ENCODE data around the gene STOM.

STOM gene

DNA sequence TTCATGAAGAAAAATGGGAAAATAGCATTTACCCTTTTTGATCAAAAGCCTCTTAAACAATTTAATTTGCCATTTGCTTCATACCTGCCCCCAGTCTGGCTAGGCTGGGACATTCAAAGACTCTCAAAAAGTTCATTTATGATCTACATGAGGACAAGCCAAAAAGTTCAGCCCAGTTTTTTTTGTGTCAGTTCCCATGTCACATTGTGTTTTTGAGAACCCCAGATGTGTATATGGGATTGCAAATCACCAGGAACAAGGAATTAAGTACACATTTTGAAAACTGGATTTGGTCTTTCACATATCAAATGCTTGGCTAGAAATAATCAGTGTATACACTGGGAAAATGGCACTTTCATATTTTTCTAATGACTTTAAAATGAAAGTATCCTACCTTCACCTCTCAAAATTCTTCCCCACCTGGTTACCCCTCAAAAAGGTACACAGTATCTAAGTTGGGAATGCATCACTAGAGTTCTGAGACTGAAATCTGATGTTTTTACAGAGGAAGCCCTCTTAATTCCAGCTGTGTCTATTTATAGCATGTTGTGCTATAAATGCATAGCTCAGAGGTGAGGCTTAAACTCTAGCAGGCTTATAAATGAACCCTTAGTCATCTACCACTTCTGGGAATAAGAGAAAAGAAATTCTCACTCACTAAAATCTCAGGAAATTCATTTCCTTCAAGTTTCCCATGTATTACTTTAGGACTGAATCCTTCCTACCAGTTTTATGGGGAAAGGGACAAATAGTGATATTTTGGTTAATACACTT is 9.3 kb downstream of the STOM start:
- Histone ChIP-seq H3K27ac (ENCODE audit: low read depth, low read length) (peak overlapping the region; percentile 95), H3K4me3 (ENCODE audit: low read depth, low read length) (peak overlapping the region; percentile 2; the same call in 1 of the 2 replicates), H2AFZ (ENCODE audit: low read length, unreplicated experiment) (no peak overlapping the region), H3K27me3 (ENCODE audit: insufficient read depth, low read length) (no peaks in the 10 kb centered on the region), H3K79me2 (ENCODE audit: control insufficient read depth, insufficient read depth, low read length, unreplicated experiment) (peaks cover 77% of the 10 kb centered on the region), H3K36me3 (ENCODE audit: insufficient read depth, low read length) (peaks cover 4% of the 10 kb centered on the region), H3K4me1 (ENCODE audit: control insufficient read depth, insufficient read depth, low read length, unreplicated experiment) (peaks cover 69% of the 10 kb centered on the region)

GRCh38 chr9:121359351-121360294 is 10.4 kb downstream of the STOM start:
- Histone ChIP-seq H3K4me3 (ENCODE audit: low read depth, low read length) (peak overlapping the region; percentile 70), H2AFZ (ENCODE audit: low read length, unreplicated experiment) (no peak overlapping the region), H3K79me2 (ENCODE audit: control insufficient read depth, insufficient read depth, low read length, unreplicated experiment) (peaks cover 67% of the 10 kb centered on the region), H3K4me1 (ENCODE audit: control insufficient read depth, insufficient read depth, low read length, unreplicated experiment) (peaks cover 58% of the 10 kb centered on the region), H3K27me3 (ENCODE audit: insufficient read depth, low read length) (no peaks in the 10 kb centered on the region), H3K36me3 (ENCODE audit: insufficient read depth, low read length) (peaks cover 4% of the 10 kb centered on the region; the same call in 1 of the 2 replicates), H3K27ac (ENCODE audit: low read depth, low read length) (peak overlapping the region; percentile 73)

DNA sequence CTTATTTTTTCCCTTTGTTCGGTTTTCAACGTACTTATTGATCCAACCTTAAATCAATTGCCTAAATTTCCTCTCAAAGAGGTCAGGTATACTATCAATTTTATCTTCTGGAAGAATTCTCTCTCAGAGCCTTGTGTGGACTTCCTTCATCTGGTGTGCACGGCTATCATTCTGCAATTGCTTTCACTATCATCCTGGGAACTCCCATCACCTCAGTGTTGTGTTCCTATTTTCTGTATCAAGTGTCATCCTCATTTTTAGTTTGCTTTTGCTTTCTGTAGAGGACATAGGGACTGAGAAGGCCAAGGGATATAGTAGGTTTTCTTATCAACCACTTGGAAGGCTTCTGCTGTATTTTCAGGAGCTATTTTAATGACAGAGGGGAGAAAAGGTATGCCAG is 11.3 kb downstream of the STOM start:
- no peaks in the 10 kb centered on the region for H3K27me3 ChIP-seq (ENCODE audit: insufficient read depth, low read length)
- H3K4me1 ChIP-seq (ENCODE audit: control insufficient read depth, insufficient read depth, low read length, unreplicated experiment) = peaks cover 49% of the 10 kb centered on the region
- H3K79me2 ChIP-seq (ENCODE audit: control insufficient read depth, insufficient read depth, low read length, unreplicated experiment) = peaks cover 59% of the 10 kb centered on the region
- no peak overlapping the region for H2AFZ ChIP-seq (ENCODE audit: low read length, unreplicated experiment)
- H3K4me3 ChIP-seq (ENCODE audit: low read depth, low read length) = peak overlapping the region; percentile 70
- H3K27ac ChIP-seq (ENCODE audit: low read depth, low read length) = peak overlapping the region; percentile 73
- H3K36me3 ChIP-seq (ENCODE audit: insufficient read depth, low read length) = peaks cover 10% of the 10 kb centered on the region

GRCh38 chr9:121357011-121357410 is 13.0 kb downstream of the STOM start:
- Histone ChIP-seq H3K27ac (ENCODE audit: low read depth, low read length) (no peak overlapping the region), H2AFZ (ENCODE audit: low read length, unreplicated experiment) (no peak overlapping the region), H3K4me1 (ENCODE audit: control insufficient read depth, insufficient read depth, low read length, unreplicated experiment) (peaks cover 35% of the 10 kb centered on the region), H3K27me3 (ENCODE audit: insufficient read depth, low read length) (no peaks in the 10 kb centered on the region), H3K36me3 (ENCODE audit: insufficient read depth, low read length) (peaks cover 21% of the 10 kb centered on the region), H3K79me2 (ENCODE audit: control insufficient read depth, insufficient read depth, low read length, unreplicated experiment) (peaks cover 45% of the 10 kb centered on the region), H3K4me3 (ENCODE audit: low read depth, low read length) (no peak overlapping the region)

GRCh38 chr9:121354762-121355161 is 15.3 kb downstream of the STOM start:
- Histone ChIP-seq H3K27me3 (ENCODE audit: insufficient read depth, low read length) (no peaks in the 10 kb centered on the region), H3K27ac (ENCODE audit: low read depth, low read length) (no peak overlapping the region), H2AFZ (ENCODE audit: low read length, unreplicated experiment) (no peak overlapping the region), H3K4me1 (ENCODE audit: control insufficient read depth, insufficient read depth, low read length, unreplicated experiment) (peaks cover 33% of the 10 kb centered on the region), H3K4me3 (ENCODE audit: low read depth, low read length) (no peak overlapping the region), H3K79me2 (ENCODE audit: control insufficient read depth, insufficient read depth, low read length, unreplicated experiment) (peaks cover 28% of the 10 kb centered on the region), H3K36me3 (ENCODE audit: insufficient read depth, low read length) (peaks cover 29% of the 10 kb centered on the region)

DNA sequence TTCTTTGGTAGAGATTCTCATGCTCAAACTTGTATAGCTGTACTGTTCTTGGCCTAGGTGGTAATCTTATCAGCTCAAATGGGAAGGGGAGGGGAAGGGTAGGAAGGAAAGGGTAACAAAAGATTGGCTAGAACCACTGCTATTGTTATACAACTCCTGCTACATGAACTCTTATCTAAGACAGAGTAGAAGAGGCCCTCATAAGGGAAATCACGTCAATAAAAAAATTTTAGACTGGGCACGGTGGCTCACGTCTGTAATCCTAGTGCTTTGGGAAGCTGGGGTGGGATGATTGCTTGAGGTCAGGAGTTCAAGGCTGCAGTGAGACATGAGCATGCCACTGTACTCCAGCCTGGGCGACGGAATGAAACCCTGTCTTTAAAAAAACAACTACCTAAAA is 15.9 kb downstream of the STOM start:
- Histone ChIP-seq H2AFZ (ENCODE audit: low read length, unreplicated experiment) (no peak overlapping the region), H3K36me3 (ENCODE audit: insufficient read depth, low read length) (peaks cover 29% of the 10 kb centered on the region), H3K27ac (ENCODE audit: low read depth, low read length) (no peak overlapping the region), H3K27me3 (ENCODE audit: insufficient read depth, low read length) (no peaks in the 10 kb centered on the region), H3K4me1 (ENCODE audit: control insufficient read depth, insufficient read depth, low read length, unreplicated experiment) (peaks cover 27% of the 10 kb centered on the region), H3K4me3 (ENCODE audit: low read depth, low read length) (no peak overlapping the region), H3K79me2 (ENCODE audit: control insufficient read depth, insufficient read depth, low read length, unreplicated experiment) (peaks cover 22% of the 10 kb centered on the region)

DNA sequence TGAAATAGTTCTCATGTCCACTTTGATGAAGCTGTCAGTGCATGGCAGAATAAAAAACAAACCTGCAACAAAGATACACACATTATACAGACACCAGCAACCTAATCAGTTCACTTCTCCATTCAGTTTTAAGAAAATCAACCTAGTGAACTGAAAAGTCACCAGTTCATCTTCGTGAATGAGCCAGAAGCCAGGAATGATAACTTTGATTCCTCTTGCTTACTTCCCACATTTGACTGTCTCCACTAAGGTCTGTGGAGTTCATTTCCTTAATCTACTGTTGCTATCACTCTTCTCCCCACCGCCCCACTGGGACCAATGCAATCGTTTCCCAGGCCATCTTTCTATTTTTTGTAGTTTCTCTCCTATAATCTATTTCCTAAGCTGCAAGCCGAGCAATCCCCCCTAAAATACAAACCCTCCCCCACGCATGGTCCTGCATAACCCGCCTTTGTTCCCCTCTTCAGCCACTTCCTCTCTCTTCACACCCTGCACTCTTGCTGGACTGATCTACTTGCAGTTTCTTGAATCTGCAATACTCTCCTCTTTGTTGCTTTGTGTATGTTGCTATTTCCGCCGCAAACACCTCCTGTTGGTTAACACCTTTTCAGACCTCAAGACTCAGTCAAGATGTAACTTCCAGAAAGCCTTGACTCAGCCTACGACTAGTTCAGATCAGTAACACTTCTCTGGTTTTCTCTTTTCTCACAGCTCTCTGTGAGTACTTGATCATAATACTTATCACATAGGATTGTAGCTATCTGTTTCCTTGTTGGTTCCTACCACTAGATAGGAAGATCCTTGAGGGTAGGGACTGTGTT is 16.6 kb downstream of the STOM start:
- H3K4me3 ChIP-seq (ENCODE audit: low read depth, low read length) = no peak overlapping the region
- peaks cover 16% of the 10 kb centered on the region for H3K79me2 ChIP-seq (ENCODE audit: control insufficient read depth, insufficient read depth, low read length, unreplicated experiment)
- no peak overlapping the region for H2AFZ ChIP-seq (ENCODE audit: low read length, unreplicated experiment)
- no peaks in the 10 kb centered on the region for H3K27me3 ChIP-seq (ENCODE audit: insufficient read depth, low read length)
- peaks cover 20% of the 10 kb centered on the region for H3K4me1 ChIP-seq (ENCODE audit: control insufficient read depth, insufficient read depth, low read length, unreplicated experiment)
- H3K27ac ChIP-seq (ENCODE audit: low read depth, low read length) = no peak overlapping the region
- peaks cover 35% of the 10 kb centered on the region for H3K36me3 ChIP-seq (ENCODE audit: insufficient read depth, low read length)

DNA sequence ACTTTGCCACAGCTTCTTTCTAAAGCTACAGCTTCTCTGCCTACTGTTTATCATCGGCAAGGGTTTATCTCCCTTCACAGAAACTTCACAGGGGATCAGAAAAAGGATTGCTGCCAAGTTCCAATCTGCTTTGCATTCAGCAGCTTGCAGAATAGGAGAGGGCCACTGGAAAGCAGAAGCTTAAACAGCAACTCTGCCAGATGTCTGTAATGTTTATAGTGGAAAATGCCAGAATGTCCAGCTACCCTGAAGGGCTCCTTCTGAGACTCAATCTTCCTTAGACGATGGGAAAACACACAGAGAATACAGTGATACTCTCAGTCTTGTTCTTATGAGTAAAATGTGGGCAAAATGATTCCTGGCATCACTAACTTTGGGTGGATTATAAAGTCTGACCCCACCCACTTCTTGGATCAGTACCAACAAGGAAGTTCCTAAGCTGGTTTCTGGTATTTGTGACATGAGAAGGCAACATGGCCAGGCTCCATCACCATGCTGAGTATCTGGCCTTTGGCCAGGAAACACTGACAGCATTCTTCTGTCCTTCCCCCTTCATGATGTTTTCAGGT is 19.0 kb downstream of the STOM start:
- no peaks in the 10 kb centered on the region for H3K27me3 ChIP-seq (ENCODE audit: insufficient read depth, low read length)
- H3K4me3 ChIP-seq (ENCODE audit: low read depth, low read length) = peak overlapping the region; percentile 19; the same call in 1 of the 2 replicates
- peaks cover 47% of the 10 kb centered on the region for H3K36me3 ChIP-seq (ENCODE audit: insufficient read depth, low read length)
- peak overlapping the region; percentile 69 for H3K27ac ChIP-seq (ENCODE audit: low read depth, low read length)
- no peak overlapping the region for H2AFZ ChIP-seq (ENCODE audit: low read length, unreplicated experiment)
- peaks cover 4% of the 10 kb centered on the region for H3K79me2 ChIP-seq (ENCODE audit: control insufficient read depth, insufficient read depth, low read length, unreplicated experiment)
- H3K4me1 ChIP-seq (ENCODE audit: control insufficient read depth, insufficient read depth, low read length, unreplicated experiment) = peaks cover 19% of the 10 kb centered on the region

DNA sequence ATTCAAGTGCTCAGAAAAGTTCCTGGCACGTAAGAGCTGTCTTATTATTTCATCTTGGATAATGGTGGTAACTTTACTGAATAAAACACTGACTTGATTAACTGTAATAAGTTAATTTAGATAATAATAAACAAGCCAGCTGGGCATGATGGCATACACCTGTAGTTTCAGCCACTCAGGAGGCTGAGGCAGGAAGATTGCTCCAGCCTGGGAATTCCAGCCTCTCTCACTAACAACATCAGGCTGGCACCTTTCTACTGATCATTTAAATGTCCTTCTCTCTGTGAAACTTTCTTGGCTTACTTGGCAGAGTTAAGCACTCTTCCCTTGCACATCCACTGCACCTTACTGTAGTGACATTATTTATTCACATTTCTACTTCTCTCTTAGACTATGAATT is 20.0 kb downstream of the STOM start:
- Histone ChIP-seq H3K4me1 (ENCODE audit: control insufficient read depth, insufficient read depth, low read length, unreplicated experiment) (peaks cover 19% of the 10 kb centered on the region), H3K27ac (ENCODE audit: low read depth, low read length) (0 out of 2 replicates have a peak overlapping the region, but pooled peaks have one; percentile 69), H3K27me3 (ENCODE audit: insufficient read depth, low read length) (no peaks in the 10 kb centered on the region), H3K4me3 (ENCODE audit: low read depth, low read length) (no peak overlapping the region), H3K79me2 (ENCODE audit: control insufficient read depth, insufficient read depth, low read length, unreplicated experiment) (no peaks in the 10 kb centered on the region), H2AFZ (ENCODE audit: low read length, unreplicated experiment) (no peak overlapping the region), H3K36me3 (ENCODE audit: insufficient read depth, low read length) (peaks cover 45% of the 10 kb centered on the region)

- no peaks in the 10 kb centered on the region for H3K79me2 ChIP-seq (ENCODE audit: control insufficient read depth, insufficient read depth, low read length, unreplicated experiment)
- no peak overlapping the region for H3K27ac ChIP-seq (ENCODE audit: low read depth, low read length)
- no peak overlapping the region for H2AFZ ChIP-seq (ENCODE audit: low read length, unreplicated experiment)
- no peaks in the 10 kb centered on the region for H3K27me3 ChIP-seq (ENCODE audit: insufficient read depth, low read length)
- no peak overlapping the region for H3K4me3 ChIP-seq (ENCODE audit: low read depth, low read length)
- peaks cover 45% of the 10 kb centered on the region for H3K36me3 ChIP-seq (ENCODE audit: insufficient read depth, low read length)
- H3K4me1 ChIP-seq (ENCODE audit: control insufficient read depth, insufficient read depth, low read length, unreplicated experiment) = peaks cover 19% of the 10 kb centered on the region
Measured at GRCh38 chr9:121349009-121349408, 21.0 kb downstream of the STOM start.

Data from ACC112 (cell line).